ENCODE data around the gene PYGB.
"Not testable (repeated sequence)": the region's sequence is repeated elsewhere in the genome, so short reads cannot be mapped to it uniquely, and the experiment has no call there.

PYGB gene

GRCh38 chr20:25316506-25317190 is 68.8 kb downstream of the PYGB start:
- DNase-seq, result no peak

GRCh38 chr20:25317351-25318075 is 69.6 kb downstream of the PYGB start:
- no peak for DNase-seq

GRCh38 chr20:25318471-25319240 is 70.8 kb downstream of the PYGB start:
- DNase-seq, result no peak

GRCh38 chr20:25319241-25320034 is 71.6 kb downstream of the PYGB start:
- DNase-seq, result no peak

DNA sequence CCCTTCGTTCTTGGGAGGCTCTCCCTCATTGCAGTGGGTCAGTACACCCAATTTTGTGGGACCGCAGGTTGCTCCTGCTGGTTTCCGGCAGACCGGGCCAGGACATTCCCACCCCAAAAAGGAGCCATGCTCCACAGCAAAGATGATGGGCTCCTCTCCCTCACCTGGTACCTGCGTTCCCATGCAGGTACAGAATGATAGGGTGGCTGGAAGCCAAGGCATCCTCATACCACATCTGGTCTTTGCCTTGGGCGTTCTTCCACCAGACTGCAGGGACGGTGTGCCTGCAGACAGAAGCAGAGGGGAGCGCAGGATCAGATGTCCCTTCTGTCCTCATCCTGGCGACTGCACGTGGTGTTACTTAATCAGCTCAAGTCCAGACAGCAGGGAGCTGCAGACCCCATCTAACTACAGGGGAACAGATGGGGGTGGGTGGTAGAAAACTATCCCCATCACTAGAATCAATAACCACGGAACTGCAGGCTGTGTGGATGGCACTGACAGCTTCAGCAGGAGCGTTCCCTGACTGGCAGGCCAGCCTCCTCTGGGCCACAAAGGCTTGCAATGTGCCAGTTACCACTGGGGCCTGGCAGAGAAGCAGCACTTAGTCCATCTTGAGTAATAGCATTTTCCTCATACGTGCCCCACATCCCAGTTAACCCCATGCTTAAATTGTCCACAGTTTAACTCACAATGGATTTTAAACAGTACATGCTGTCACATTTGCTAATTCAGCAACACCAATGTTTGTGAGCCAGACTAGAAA is 72.3 kb downstream of the PYGB start:
- DNase-seq, result no peak

DNA sequence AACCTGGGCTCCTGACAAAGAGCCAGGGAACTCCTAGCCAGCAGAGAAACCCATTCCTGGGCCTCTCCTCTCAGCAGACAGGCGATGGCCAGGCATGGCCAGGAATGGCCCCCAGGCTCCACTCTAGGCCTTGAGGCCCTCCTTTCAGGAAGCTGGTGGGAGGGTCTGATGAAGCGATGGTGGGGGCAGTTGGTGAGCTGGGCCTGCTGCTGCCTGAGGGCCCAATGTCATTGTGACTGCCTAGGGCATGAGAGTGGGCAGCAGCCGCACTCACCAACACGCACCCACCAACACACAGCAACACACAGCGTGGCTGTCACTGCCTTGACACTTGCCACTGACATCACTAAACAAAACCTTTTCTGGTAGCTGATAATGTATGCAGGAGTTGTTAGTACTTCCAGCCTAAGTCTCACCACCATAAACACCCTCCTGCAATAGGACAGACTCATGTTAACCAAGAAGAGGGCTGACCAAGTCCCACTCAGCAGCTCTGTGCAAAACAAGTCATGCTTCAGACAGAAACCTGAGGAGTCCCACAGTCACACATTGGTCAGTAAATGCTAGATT is 73.5 kb downstream of the PYGB start:
- DNase-seq, result no peak

- DNase-seq, result no peak
Measured at GRCh38 chr20:25321991-25322390, 74.1 kb downstream of the PYGB start.

DNA sequence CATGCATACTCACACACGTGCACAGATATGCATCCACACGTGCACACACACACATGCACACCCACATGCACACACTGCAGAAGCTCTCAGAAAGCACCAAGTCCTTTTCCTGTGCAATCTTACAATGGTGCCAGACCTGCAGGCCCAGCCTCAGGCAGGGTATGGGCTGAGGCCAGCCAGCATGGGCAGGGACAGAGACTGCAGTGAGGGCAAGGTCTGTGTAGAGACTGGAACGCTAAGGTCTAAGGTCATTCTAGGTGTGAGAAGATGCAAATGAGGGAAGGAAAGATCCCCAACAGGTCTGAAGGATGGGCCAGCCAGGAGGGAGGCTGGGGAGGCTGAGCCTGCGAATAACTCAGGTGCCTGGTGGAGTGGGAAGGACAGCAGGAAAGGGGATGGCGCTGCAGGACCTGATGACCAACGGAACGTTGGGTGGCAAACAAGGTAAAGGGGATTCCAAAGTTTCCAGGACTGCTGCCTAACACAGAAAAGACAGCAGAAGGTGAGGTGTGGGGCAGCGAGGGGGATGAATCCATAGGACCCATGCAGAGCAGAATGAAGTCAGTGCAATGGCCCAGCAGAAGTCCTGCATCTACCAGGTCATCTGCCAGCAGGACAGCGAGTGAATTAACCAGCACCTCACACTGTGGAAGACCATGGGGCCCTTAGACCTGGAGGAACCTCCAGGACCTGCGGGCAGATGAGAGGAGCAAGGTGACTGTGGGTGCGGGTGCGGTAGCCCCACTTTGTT is 75.8 kb downstream of the PYGB start:
- no peak for DNase-seq

DNA sequence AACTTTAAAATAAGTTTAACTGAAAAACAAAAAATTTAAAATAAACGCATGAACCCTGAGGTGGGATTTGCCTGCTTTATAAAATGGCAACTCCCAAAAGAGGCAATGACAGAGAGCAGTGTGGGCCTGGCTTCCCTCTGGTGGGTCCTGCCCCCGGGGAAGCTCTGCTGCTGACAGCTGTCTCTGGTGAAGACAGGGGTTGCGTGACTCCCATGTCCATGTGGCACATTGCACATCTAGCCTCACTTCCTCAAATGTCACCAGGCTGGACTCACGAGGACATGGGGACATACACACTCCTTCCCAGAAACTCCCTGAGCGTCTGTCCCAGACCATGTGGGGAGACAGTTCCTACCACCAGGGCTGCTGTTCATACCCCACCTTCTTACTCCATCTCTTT is 76.5 kb downstream of the PYGB start:
- DNase-seq, result peak; percentile 14

GRCh38 chr20:25325073-25325472 is 77.2 kb downstream of the PYGB start:
- no peak for DNase-seq

- no peak for DNase-seq
Measured at GRCh38 chr20:25325997-25326396, 78.1 kb downstream of the PYGB start.

- DNase-seq, result no peak
Measured at GRCh38 chr20:25327521-25328235, 79.8 kb downstream of the PYGB start.

GRCh38 chr20:25328954-25329498 is 81.1 kb downstream of the PYGB start:
- no peak for DNase-seq

- not testable (repeated sequence) for DNase-seq
Measured at GRCh38 chr20:25334972-25335371, 87.1 kb downstream of the PYGB start.

- no peak for DNase-seq
Measured at GRCh38 chr20:25336561-25337422, 88.9 kb downstream of the PYGB start.

DNA sequence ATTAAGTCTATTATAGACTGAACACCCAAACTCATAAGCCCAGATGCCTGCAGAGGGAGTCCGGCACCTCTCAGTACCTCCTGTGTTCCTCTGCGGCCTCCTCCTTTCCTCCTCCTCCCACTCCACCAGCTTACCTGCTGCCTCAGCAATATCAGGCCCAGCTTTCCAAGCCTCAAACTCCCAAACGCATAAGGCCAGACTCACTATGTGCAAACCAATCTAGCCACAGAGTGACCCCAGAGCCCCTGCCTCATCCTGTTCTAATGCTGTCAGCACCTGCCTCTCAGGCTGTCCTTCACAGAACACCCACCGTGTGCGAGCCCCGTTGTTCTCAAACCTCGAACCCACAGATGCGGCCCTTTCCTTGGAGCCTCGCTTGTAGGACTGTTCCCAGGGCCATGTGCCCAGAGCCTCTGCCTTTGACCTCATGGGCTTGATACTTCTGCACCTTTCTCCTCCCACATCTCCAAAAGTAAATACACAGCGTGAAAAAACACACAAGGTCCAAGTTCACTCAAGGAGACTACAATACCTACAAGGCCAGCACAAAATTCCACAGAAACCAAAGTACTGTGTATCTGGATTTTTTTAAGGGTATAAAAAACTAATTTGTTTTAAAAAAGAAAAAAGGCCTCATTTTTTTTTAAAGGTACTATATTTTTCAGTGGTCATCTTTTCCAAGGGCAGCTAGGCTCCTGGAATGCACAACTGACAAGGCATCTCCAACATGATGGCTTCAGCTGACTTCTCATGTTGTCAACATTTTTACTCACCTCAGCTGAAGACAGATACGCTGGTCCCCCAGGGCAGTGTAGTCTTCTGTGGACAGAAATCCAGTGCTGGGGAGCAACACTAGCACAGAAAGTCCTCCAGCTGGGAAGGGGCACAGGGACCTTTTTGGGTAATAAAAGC is 90.5 kb downstream of the PYGB start:
- DNase-seq, result no peak

- no peak for DNase-seq
Measured at GRCh38 chr20:25339608-25340007, 91.7 kb downstream of the PYGB start.

DNA sequence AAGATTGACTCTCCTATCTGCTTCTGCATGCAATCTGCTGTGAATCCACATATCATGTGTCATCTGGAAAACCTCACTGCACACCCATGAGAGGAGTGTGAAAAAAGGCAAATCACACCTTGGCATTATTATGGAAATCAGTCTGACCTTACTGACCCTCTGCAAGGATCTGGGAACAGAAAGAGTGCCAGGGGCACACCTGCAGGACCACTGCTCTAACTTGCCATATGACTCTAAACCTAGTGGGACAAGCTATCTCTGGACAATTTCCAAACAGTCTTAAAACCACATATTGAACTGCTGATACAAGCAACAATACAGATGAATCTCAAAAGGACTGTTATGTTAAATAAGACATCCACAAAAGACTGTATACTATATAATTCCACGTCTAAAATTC is 92.5 kb downstream of the PYGB start:
- no peak for DNase-seq
